Hindlimb muscle (tissue), 1 donor: Measurements from ENCODE around the gene GUCY1A1. TPM values are rescaled to one million over a fixed set of nuclear protein-coding genes. Genes with fewer than 3 reads are reported as not detected.
A peak's percentile ranks its signal among the peaks of the same experiment; 100 is the strongest.

ENCODE experiments used
- DNase-seq: peaks from one replicate; pipeline ENCODE4 v3.0.0-alpha.2; 2013
- polyA plus RNA-seq: library from polyadenylated mRNA; unstranded; fragments of 120-200 nt; gene quantifications from one replicate; pipeline ENCODE4 v1.2.1, GENCODE V29; 2013; ENCODE audit not compliant: insufficient read length

GUCY1A1 gene
- polyA plus RNA-seq, 1 donor: 11.5 TPM

- DNase-seq: no peak
These were observed 6.2 kb upstream of the GUCY1A1 start for GRCh38 chr4:155660436-155660835.

GRCh38 chr4:155665054-155665453 is 1.6 kb upstream of the GUCY1A1 start:
- DNase-seq: no peak

- peak; percentile 27 for DNase-seq
These were observed 547 bp downstream of the GUCY1A1 start for GRCh38 chr4:155667222-155667567.

GRCh38 chr4:155667568-155668511 is 1.2 kb downstream of the GUCY1A1 start:
- peak; percentile 56 for DNase-seq

- DNase-seq: no peak
These were observed 2.1 kb downstream of the GUCY1A1 start for GRCh38 chr4:155668707-155669220.

GRCh38 chr4:155672342-155672741 is 5.7 kb downstream of the GUCY1A1 start:
- DNase-seq: no peak

GRCh38 chr4:155673453-155673979 is 6.9 kb downstream of the GUCY1A1 start:
- no peak for DNase-seq

GRCh38 chr4:155674669-155675071 is 8.0 kb downstream of the GUCY1A1 start:
- DNase-seq: no peak

- no peak for DNase-seq
These were observed 9.2 kb downstream of the GUCY1A1 start for GRCh38 chr4:155675709-155676429.

GRCh38 chr4:155676430-155676825 is 9.8 kb downstream of the GUCY1A1 start:
- no peak for DNase-seq

GRCh38 chr4:155678011-155678410 is 11.4 kb downstream of the GUCY1A1 start:
- DNase-seq: no peak

- DNase-seq: no peak
These were observed 12.7 kb downstream of the GUCY1A1 start for GRCh38 chr4:155679343-155679742.

GRCh38 chr4:155681886-155682285 is 15.2 kb downstream of the GUCY1A1 start:
- DNase-seq: no peak

- DNase-seq: no peak
These were observed 17.8 kb downstream of the GUCY1A1 start for GRCh38 chr4:155684423-155684822.

- DNase-seq: no peak
These were observed 18.4 kb downstream of the GUCY1A1 start for GRCh38 chr4:155684892-155685541.

GRCh38 chr4:155687380-155687982 is 20.8 kb downstream of the GUCY1A1 start:
- DNase-seq: no peak

- DNase-seq: no peak
These were observed 21.6 kb downstream of the GUCY1A1 start for GRCh38 chr4:155688211-155688610.

GRCh38 chr4:155688860-155689259 is 22.2 kb downstream of the GUCY1A1 start:
- DNase-seq: no peak

GRCh38 chr4:155690044-155690837 is 23.6 kb downstream of the GUCY1A1 start:
- no peak for DNase-seq

- no peak for DNase-seq
These were observed 25.7 kb downstream of the GUCY1A1 start for GRCh38 chr4:155692361-155692760.

- no peak for DNase-seq
These were observed 26.5 kb downstream of the GUCY1A1 start for GRCh38 chr4:155693015-155693663.
